ENCODE data around the gene PLCH1. TPM values are rescaled to one million over a fixed set of nuclear protein-coding genes. Genes with fewer than 3 reads are reported as not detected.
A peak's percentile ranks its signal among the peaks of the same experiment; 100 is the strongest.

Gene PLCH1
- total and polyA plus RNA-seq, 2 of the 8 experiments (the other 6 are each of a cell fraction or from before 2014, with no cell fraction given) = 5.8 to 17.2 TPM

DNA sequence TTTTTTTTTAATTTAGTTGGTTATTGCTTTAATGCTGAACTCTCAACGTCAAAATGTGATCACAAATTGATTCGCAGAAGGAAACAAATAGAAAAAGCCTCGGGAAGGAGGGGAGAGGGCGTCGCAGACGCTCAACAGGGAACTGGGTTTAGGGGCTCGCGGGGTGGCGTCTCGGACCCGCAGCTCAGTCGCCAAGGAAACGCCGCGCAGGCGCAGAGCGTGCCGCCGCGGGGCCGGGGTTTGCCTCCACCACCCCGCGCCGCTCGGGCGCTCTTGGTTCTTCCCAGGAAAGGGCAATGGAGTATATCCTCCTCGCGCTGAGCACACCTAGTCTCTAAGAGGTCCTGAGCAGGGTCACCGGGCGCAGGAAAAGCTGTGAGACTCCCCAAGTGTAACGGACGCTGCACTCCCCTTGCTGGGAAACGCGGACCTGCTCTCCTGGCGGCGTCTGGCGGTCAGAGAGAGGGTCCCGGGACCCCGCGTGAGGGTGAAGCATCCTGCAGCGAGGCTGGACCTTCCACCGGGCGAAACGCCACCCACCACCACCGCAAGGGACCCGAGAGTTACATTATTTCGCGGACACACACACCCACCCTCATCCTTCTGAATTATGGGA, 753 bp downstream of the PLCH1 start:
- H3K9ac ChIP-seq (replicated peaks in 1 of 4; ENCODE audit: extremely low read depth in 1 of 4, low read depth in 3 of 4, low read length in 3 of 4) = peak overlapping the region; percentile 32 to 68 (median 58)
- peaks cover 8% of the 10 kb centered on the region for H3K23me2 ChIP-seq (ENCODE audit: low read depth, low read length)
- peak overlapping the region; percentile 97 for H3K18ac ChIP-seq (ENCODE audit: extremely low read depth, low read length)
- CTCF ChIA-PET (ENCODE audit: partially characterized antibody) = interaction anchor here (0.7 to 1.0 kb wide), 5 partner anchors 11 to 388 kb away, joined by 3 to 6 read pairs (median 3); no protein-coding TSS in a partner anchor
- H3K27me3 ChIP-seq (replicated peaks in 1 of 4; ENCODE audit: control insufficient read depth in 3 of 4, extremely low read depth in 1 of 4, insufficient read depth in 3 of 4, low read length in 3 of 4) = no peaks in the 10 kb centered on the region
- no peak overlapping the region for H3K23ac ChIP-seq (ENCODE audit: insufficient read length)
- no peaks in the 10 kb centered on the region for H3K9me3 ChIP-seq (ENCODE audit: insufficient read depth in 2 of 2, low read depth in 1 of 2, low read length in 1 of 2)
- H4K91ac ChIP-seq (replicated peaks; ENCODE audit: insufficient read length, low read length) = no peak overlapping the region
- H3K27ac ChIP-seq (ENCODE audit: low read depth, low read length) = peak overlapping the region; percentile 38; the same call in 1 of the 2 replicates
- peak overlapping the region; percentile 89 for H4K8ac ChIP-seq (ENCODE audit: extremely low read depth, insufficient read depth, low read length)
- peak overlapping the region; percentile 92 for H3K4ac ChIP-seq (replicated peaks; ENCODE audit: insufficient read length, low read depth, low read length)
- H3K4me3 ChIP-seq (ENCODE audit: extremely low read depth in 1 of 4, insufficient read depth in 2 of 4, low read depth in 3 of 4, low read length in 4 of 4) = peak overlapping the region; percentile 72 to 96 (median 86)
- 2% methylated on average over 41 of the region's 48 CpGs; no CpG with 5 or more reads in 1 of the 2 experiments for WGBS, 2 experiments (ENCODE audit: extremely low coverage in 1 of 2, insufficient coverage in 1 of 2, insufficient read length in 1 of 2, insufficient replicate concordance in 2 of 2, low coverage in 1 of 2, low lambda C conversion rate in 2 of 2, missing lambda C conversion rate in 1 of 2)
- no peak overlapping the region for H2BK15ac ChIP-seq (ENCODE audit: low read length)
- H4K20me1 ChIP-seq (replicated peaks in 1 of 2; ENCODE audit: control insufficient read depth in 1 of 2, insufficient read depth in 2 of 2, low read length in 2 of 2) = no peaks in the 10 kb centered on the region
- DNase-seq (ENCODE audit: low read depth in 1 of 2, low spot score in 2 of 2) = peak in 1 of 2 experiments; percentile 96
- H3K4me1 ChIP-seq (replicated peaks in 1 of 4; ENCODE audit: control insufficient read depth in 3 of 4, insufficient read depth in 4 of 4, low read length in 3 of 4) = peaks cover 3 to 14% (median 9%) of the 10 kb centered on the region in 4 experiments; a peak in 6 of 7 replicates
- peak overlapping the region; percentile 73; the same call in 1 of the 2 replicates for H2AFZ ChIP-seq (ENCODE audit: low read length)
- peak overlapping the region; percentile 86 for H3K56ac ChIP-seq (replicated peaks; ENCODE audit: insufficient read length, low read depth, low read length)
- peak overlapping the region; percentile 97 for H4K5ac ChIP-seq (ENCODE audit: insufficient read length, low read depth, low read length)
- no peak overlapping the region for H2BK20ac ChIP-seq (ENCODE audit: low read length)
- peak overlapping the region; percentile 50 for H2BK120ac ChIP-seq (replicated peaks; ENCODE audit: low read depth, low read length)
- peak overlapping the region; percentile 76 to 94 for H3K4me2 ChIP-seq (ENCODE audit: insufficient read depth in 1 of 2, low read depth in 2 of 2, low read length in 2 of 2)
- H2AK5ac ChIP-seq (ENCODE audit: low read depth, low read length) = peak overlapping the region; percentile 71
- no peak for FAIRE-seq
- peaks cover 0 to 37% of the 10 kb centered on the region in 2 experiments; a peak in 2 of 4 replicates for H3K79me2 ChIP-seq (ENCODE audit: control insufficient read depth in 1 of 2, insufficient read depth in 2 of 2, low read length in 2 of 2)
- no peak overlapping the region for H3K14ac ChIP-seq (ENCODE audit: insufficient read length)
- H2BK12ac ChIP-seq (ENCODE audit: low read depth, low read length) = peak overlapping the region; percentile 85
- no peaks in the 10 kb centered on the region for H3K79me1 ChIP-seq (ENCODE audit: low read depth, low read length)
- H2BK5ac ChIP-seq (ENCODE audit: low read depth, low read length) = peak overlapping the region; percentile 81; the same call in 1 of the 2 replicates
- POLR2A ChIA-PET (ENCODE audit: partially characterized antibody) = interaction anchor here (0.8 to 2.5 kb wide), 2 partner anchors 62 to 128 kb away, joined by 3 to 10 read pairs; partner anchors contain the start of gene C3orf33
- H3K36me3 ChIP-seq (ENCODE audit: control insufficient read depth in 2 of 4, insufficient read depth in 4 of 4, low read length in 3 of 4) = no peaks in the 10 kb centered on the region
- TF ChIP-seq CTBP2 (IDR thresholded peaks at IDR 0.05; ENCODE audit: borderline replicate concordance, insufficient read depth, insufficient read length, low read length) (no peak), TEAD4 (IDR thresholded peaks at IDR 0.05; ENCODE audit: low read depth, low read length) (no peak), ASH2L (IDR thresholded peaks at IDR 0.05; ENCODE audit: low read length) (no peak), CBX5 (IDR thresholded peaks at IDR 0.05; ENCODE audit: low read depth, low read length) (no peak), HDAC2 (IDR thresholded peaks at IDR 0.05; ENCODE audit: borderline replicate concordance in 1 of 2, low read depth in 2 of 2, low read length in 2 of 2) (peak in 1 of 2 experiments; percentile 41; a peak in 2 of 4 replicates), EP300 (IDR thresholded peaks at IDR 0.05; ENCODE audit: borderline replicate concordance in 1 of 2, low read depth in 2 of 2, low read length in 2 of 2) (no peak), SUZ12 (IDR thresholded peaks at IDR 0.05; ENCODE audit: low read length) (no peak), TAF7 (optimal IDR thresholded peaks at IDR 0.05; ENCODE audit: borderline replicate concordance, low read depth, low read length) (no peak), SAP30 (IDR thresholded peaks at IDR 0.05; ENCODE audit: insufficient read depth, insufficient replicate concordance, low read length) (no peak), RBBP5 (IDR thresholded peaks at IDR 0.05; ENCODE audit: borderline replicate concordance, low read depth, low read length) (peak; percentile 85; the same call in 1 of the 2 replicates), POLR2AphosphoS5 (IDR thresholded peaks at IDR 0.05; ENCODE audit: low read depth, low read length) (no peak; the same call in 1 of the 2 replicates)

Measured in H1 (cell line).